HepG2 (cell line): ENCODE data around the gene FAM83G.

ENCODE experiments used
- CAMTA2 ChIP-seq: sonication (generic); formaldehyde crosslinking; IDR thresholded peaks from 2 replicates; pipeline ENCODE4 v1.4.0; 2020; ENCODE audit warnings: mild to moderate bottlenecking, missing genetic modification reagents, borderline replicate concordance
- CEBPB ChIP-seq: IDR thresholded peaks from 2 replicates; pipeline ENCODE4 v1.6.1; 2011; ENCODE audit warnings: low read depth, low read length, improper control_type of control experiment, borderline replicate concordance
- HMG20B ChIP-seq: conservative IDR thresholded peaks from 2 replicates; pipeline ENCODE4 v1.6.1; 2016; ENCODE audit warnings: missing genetic modification reagents, missing compliant biosample characterization
- POLR2A ChIP-seq, 2 experiments: IDR thresholded peaks; 2 replicates each; pipeline ENCODE4 v1.6.1; 2011; ENCODE audit warnings: low read depth in 2 of 2, low read length in 2 of 2, mild to moderate bottlenecking in 1 of 2, moderate library complexity in 1 of 2; ENCODE audit not compliant: insufficient read depth in 1 of 2
- SP4 ChIP-seq: sonication (generic); formaldehyde crosslinking; IDR thresholded peaks from 2 replicates; pipeline ENCODE4 v1.8.1; 2023; ENCODE audit warnings: mild to moderate bottlenecking, missing genetic modification reagents
- TCF12 ChIP-seq, 2 experiments: fragments of 450-650 bp in 1 of 2; sonication (generic) in 1 of 2; formaldehyde crosslinking in 1 of 2; IDR thresholded peaks; 2 replicates each; pipeline versions ENCODE4 v1.6.1 to v1.8.0; 2017 to 2022; ENCODE audit warnings: antibody characterized with exemption in 1 of 2, mild to moderate bottlenecking in 1 of 2, missing genetic modification reagents in 1 of 2, moderate library complexity in 1 of 2
- TCF7L2 ChIP-seq: IDR thresholded peaks from 2 replicates; pipeline ENCODE4 v1.6.1; 2011; ENCODE audit warnings: mild to moderate bottlenecking, low read depth, low read length, moderate library complexity
- U2AF2 ChIP-seq: fragments of 200-400 bp; formaldehyde crosslinking; IDR thresholded peaks from 2 replicates; pipeline ENCODE4 v1.6.1; 2017; ENCODE audit warnings: low read depth, mild to moderate bottlenecking, low read length
- ZNF460 ChIP-seq: sonication (generic); formaldehyde crosslinking; IDR thresholded peaks from 2 replicates; pipeline ENCODE4 v1.5.1; 2020; ENCODE audit warnings: missing genetic modification reagents, mild to moderate bottlenecking, borderline replicate concordance

- TF ChIP-seq POLR2A (IDR thresholded peaks at IDR 0.05; ENCODE audit: insufficient read depth in 1 of 2, low read depth in 2 of 2, low read length in 2 of 2) (no peak), HMG20B (CRISPR knock-in tag) (no peak), TCF12 (IDR thresholded peaks at IDR 0.05) (no peak), TCF12 (CRISPR knock-in tag; IDR thresholded peaks at IDR 0.05) (no peak), TCF7L2 (no peak), CAMTA2 (CRISPR knock-in tag) (no peak), SP4 (CRISPR knock-in tag) (no peak), U2AF2 (no peak), CEBPB (no peak), ZNF460 (CRISPR knock-in tag) (no peak)
These were observed 84.6 kb downstream of the FAM83G start for GRCh38 chr17:18919963-18920362.
